H1 (cell line): ENCODE data around the gene TMEM135. TPM values are rescaled to one million over a fixed set of nuclear protein-coding genes. Genes with fewer than 3 reads are reported as not detected.

Experiments
- CHD7 ChIP-seq: fragments of 300-600 bp; sonication (generic); IDR thresholded peaks from 2 replicates; pipeline ENCODE4 v1.7.1; 2012; ENCODE audit warnings: low read length, moderate library complexity, mild to moderate bottlenecking, inconsistent platforms; ENCODE audit not compliant: insufficient replicate concordance
- polyA plus RNA-seq, 7 experiments: library from polyadenylated mRNA; depleted of rRNA in 3 of 7; stranded (reverse) in 5 of 7; unstranded in 2 of 7; fragments of >200 nt in 5 of 7; fragments of 200-250 nt in 2 of 7; gene quantifications; 1 replicate in 5 of 7; 2 replicates in 1 of 7; 4 replicates in 1 of 7; pipeline versions ENCODE4 v1.2.1 to v1.2.3, GENCODE V29; 2011 to 2013; ENCODE audit warnings: missing spikeins in 2 of 7, mixed read lengths in 2 of 7
- total RNA-seq: library from RNA; stranded (reverse); fragmentation: NEBNext Ultra II Directional; extraction: Animal tissue kit (Norgen Biotek cat#: 25700); gene quantifications from 2 replicates; pipeline ENCODE4 v1.2.1, GENCODE V29; 2021
- TF ChIP-seq, protein P1 (sequence below): IDR thresholded peaks from 2 replicates; pipeline ENCODE4 v1.6.1; 2012; ENCODE audit warnings: low read length, inconsistent platforms

TMEM135 gene
- total and polyA plus RNA-seq, 2 of the 8 experiments (the other 6 are each of a cell fraction or from before 2014, with no cell fraction given) = 9.3 to 31.3 TPM

- TF ChIP-seq CHD7 = no peak
- TF ChIP-seq, protein P1, sequence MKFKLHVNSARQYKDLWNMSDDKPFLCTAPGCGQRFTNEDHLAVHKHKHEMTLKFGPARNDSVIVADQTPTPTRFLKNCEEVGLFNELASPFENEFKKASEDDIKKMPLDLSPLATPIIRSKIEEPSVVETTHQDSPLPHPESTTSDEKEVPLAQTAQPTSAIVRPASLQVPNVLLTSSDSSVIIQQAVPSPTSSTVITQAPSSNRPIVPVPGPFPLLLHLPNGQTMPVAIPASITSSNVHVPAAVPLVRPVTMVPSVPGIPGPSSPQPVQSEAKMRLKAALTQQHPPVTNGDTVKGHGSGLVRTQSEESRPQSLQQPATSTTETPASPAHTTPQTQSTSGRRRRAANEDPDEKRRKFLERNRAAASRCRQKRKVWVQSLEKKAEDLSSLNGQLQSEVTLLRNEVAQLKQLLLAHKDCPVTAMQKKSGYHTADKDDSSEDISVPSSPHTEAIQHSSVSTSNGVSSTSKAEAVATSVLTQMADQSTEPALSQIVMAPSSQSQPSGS = no peak
These were observed 116.5 kb downstream of the TMEM135 start (continued) for GRCh38 chr11:87154246-87154645.
